ENCODE results near the gene PATJ.

GRCh38 chr1:62180639-62181038 lies 438.4 kb downstream of the PATJ start:
- TF ChIP-seq POLR2A (IDR thresholded peaks at IDR 0.05; ENCODE audit: low read depth, low read length), result no peak
- TF ChIP-seq TAF1 (IDR thresholded peaks at IDR 0.05; ENCODE audit: low read depth, low read length), result no peak
- no peak for TF ChIP-seq POLR2AphosphoS5 (IDR thresholded peaks at IDR 0.05; ENCODE audit: low read depth, low read length)
- no peak for TF ChIP-seq SPI1 (IDR thresholded peaks at IDR 0.05; ENCODE audit: low read depth, low read length)
- no peak for TF ChIP-seq PAX5 (IDR thresholded peaks at IDR 0.05; ENCODE audit: insufficient read depth, low read length, severe bottlenecking)
